K562 (cell line): ENCODE results near the gene SLX4IP. TPM values are rescaled to one million over a fixed set of nuclear protein-coding genes. Genes with fewer than 3 reads are reported as not detected.

Source experiments
- ATAC-seq: fragments of 200-7000 bp; cut with Tn5 transposase; 3 replicates; pipeline ENCODE4 v1.9.1; 2020; ENCODE audit warnings: moderate library complexity
- BruUV-seq: library from RNA; stranded (reverse); fragments of 400-500 nt; replicated peaks from 2 replicates; lab custom pipeline; 2021; lab: Mats Ljungman, UMichigan
- CTCF ChIA-PET: fragments of 300-600 bp; formaldehyde crosslinking; extraction: SDS; loops from one replicate; lab custom pipeline; 2021; ENCODE audit warnings: low intra/inter-chr PET ratio; lab: Yijun Ruan, JAX
- POLR2A ChIA-PET: fragments of 300-600, 350-650 bp; sonication (Branson Sonifier 250); formaldehyde crosslinking; extraction: SDS; loops from one replicate; lab custom pipeline; 2021; ENCODE audit warnings: antibody characterized with exemption, inconsistent platforms; lab: Yijun Ruan, JAX
- DNase-seq, 4 experiments: peaks; one replicate each; pipeline versions ENCODE4 v3.0.0 to v3.0.0-alpha.2; 2011 to 2018; ENCODE audit warnings: low spot score in 3 of 4, mixed read lengths in 3 of 4; ENCODE audit errors: extremely low read depth in 1 of 4
- FAIRE-seq: peaks from 2 replicates; lab custom pipeline; 2011; peaks lifted over from hg19 to GRCh38; lab: Jason Lieb, UNC
- H2AFZ ChIP-seq: 2 replicates; pipeline ENCODE4 v1.6.0; 2011; ENCODE audit warnings: low read depth, low read length, control low read depth, inconsistent platforms
- H3K27ac ChIP-seq: fragments of 200-600 bp; 3 replicates; pipeline ENCODE4 v1.8.0; 2011; ENCODE audit warnings: low read depth, mild to moderate bottlenecking, control low read depth, inconsistent platforms, low read length, moderate library complexity, mixed read lengths; ENCODE audit errors: extremely low read depth
- H3K27me3 ChIP-seq, 2 experiments: fragments of 300-600 bp in 1 of 2; 2 replicates in 1 of 2; 3 replicates in 1 of 2; pipeline versions ENCODE4 v1.6.0 to v1.8.0; 2011; ENCODE audit warnings: inconsistent platforms in 2 of 2, low read length in 2 of 2, mild to moderate bottlenecking in 1 of 2, mixed read lengths in 1 of 2, moderate library complexity in 1 of 2; ENCODE audit not compliant: control insufficient read depth in 2 of 2, insufficient read depth in 2 of 2
- H3K36me3 ChIP-seq: fragments of 300-600 bp; 3 replicates; pipeline ENCODE4 v1.8.0; 2011; ENCODE audit warnings: mild to moderate bottlenecking, low read length, inconsistent platforms; ENCODE audit not compliant: control insufficient read depth, insufficient read depth
- H3K4me1 ChIP-seq, 2 experiments: fragments of 200-600 bp in 1 of 2; replicated peaks in 1 of 2; 2 replicates in 1 of 2; 3 replicates in 1 of 2; pipeline versions ENCODE4 v1.5.1 to v1.8.0; 2011; ENCODE audit warnings: inconsistent platforms in 2 of 2, low read length in 2 of 2, mild to moderate bottlenecking in 1 of 2, mixed read lengths in 1 of 2, moderate library complexity in 1 of 2; ENCODE audit not compliant: control insufficient read depth in 2 of 2, insufficient read depth in 2 of 2
- H3K4me2 ChIP-seq: 2 replicates; pipeline ENCODE4 v1.6.1; 2011; ENCODE audit warnings: low read length, control low read depth, inconsistent platforms, mixed read lengths; ENCODE audit not compliant: insufficient read depth
- H3K4me3 ChIP-seq: fragments of 200-600 bp; sonication (generic), shearing (Covaris generic); 2 replicates; pipeline ENCODE4 v1.5.1; 2016; ENCODE audit warnings: control low read depth, inconsistent platforms
- H3K79me2 ChIP-seq: fragments of 200-600 bp; 3 replicates; pipeline ENCODE4 v1.8.0; 2011; ENCODE audit warnings: low read length, inconsistent platforms; ENCODE audit not compliant: control insufficient read depth, insufficient read depth
- H3K9ac ChIP-seq, 2 experiments: 2 replicates each; pipeline versions ENCODE4 v1.6.0 to v1.6.1; 2011; ENCODE audit warnings: low read depth in 2 of 2, low read length in 2 of 2, control low read depth in 1 of 2, inconsistent platforms in 1 of 2, mild to moderate bottlenecking in 1 of 2, mixed read lengths in 1 of 2; ENCODE audit not compliant: insufficient read depth in 1 of 2
- H3K9me1 ChIP-seq: one replicate; pipeline ENCODE4 v1.6.0; 2011; ENCODE audit warnings: inconsistent platforms, mild to moderate bottlenecking, low read length, moderate library complexity; ENCODE audit not compliant: control insufficient read depth, insufficient read depth
- H3K9me3 ChIP-seq: replicated peaks from 2 replicates; pipeline ENCODE4 v1.5.1; 2011; ENCODE audit warnings: low read depth, low read length, inconsistent platforms; ENCODE audit not compliant: control insufficient read depth, insufficient read depth
- H4K20me1 ChIP-seq: replicated peaks from 2 replicates; pipeline ENCODE4 v1.6.1; 2011; ENCODE audit warnings: low read length, inconsistent platforms, mixed read lengths; ENCODE audit not compliant: control insufficient read depth, insufficient read depth
- CCAR2 ChIP-seq: fragments of 200-400 bp; formaldehyde crosslinking; IDR thresholded peaks from 2 replicates; pipeline ENCODE4 v1.6.1; 2017; ENCODE audit warnings: mild to moderate bottlenecking, low read depth, low read length
- HIVEP1 ChIP-seq: fragments of 250-450 bp; sonication (Bioruptor Pico); IDR thresholded peaks from 2 replicates; pipeline ENCODE4 v1.4.0; 2020; ENCODE audit warnings: mild to moderate bottlenecking
- ZBTB1 ChIP-seq: sonication (generic); formaldehyde crosslinking; IDR thresholded peaks from 2 replicates; pipeline ENCODE4 v1.8.1; 2023; ENCODE audit warnings: missing genetic modification reagents, low read depth, mild to moderate bottlenecking, borderline replicate concordance
- WGBS: fragments of 100-300 bp; shearing (Covaris generic); methylation state at CpG from one replicate; pipeline ENCODE4 v1.1.6; 2016; ENCODE audit warnings: low coverage, mixed read lengths; ENCODE audit not compliant: insufficient coverage; ENCODE audit errors: missing lambda C conversion rate; 5-methylcytosine and 5-hydroxymethylcytosine counted together
- in situ Hi-C: fragments of 300-500 bp; cut with MboI; formaldehyde crosslinking; loops from 4 replicates; pipeline ENCODE4 v1.15.0; 2018; ENCODE audit warnings: inconsistent platforms, mixed read lengths
- intact Hi-C: fragments of 100-400 bp; cut with micrococcal nuclease; formaldehyde crosslinking; loops from 2 replicates; pipeline ENCODE4 v1.14.2; 2022
- polyA plus RNA-seq, 8 experiments: library from polyadenylated mRNA; depleted of rRNA in 4 of 8; stranded (reverse) in 5 of 8; unstranded in 3 of 8; fragments of >200 nt; fragmentation: Nextera tagmentation in 2 of 8; fragmentation: Illumina TruSeq in 1 of 8; extraction: Ambion mirVana in 2 of 8; extraction: Trizol in 1 of 8; gene quantifications; 2 replicates each; pipeline versions ENCODE4 v1.2.1 to v1.2.3, GENCODE V29; 2011 to 2014; ENCODE audit warnings: inconsistent platforms in 1 of 8, missing spikeins in 1 of 8
- total RNA-seq, 7 experiments: library from RNA; depleted of rRNA in 6 of 7; stranded (reverse); fragments of >200 nt in 6 of 7; fragmentation: Illumina TruSeq in 2 of 7; extraction: Trizol in 2 of 7; gene quantifications; 2 replicates each; pipeline versions ENCODE4 v1.2.1 to v1.2.3, GENCODE V29; 2011 to 2021; ENCODE audit warnings: low replicate concordance in 1 of 7
- TF ChIP-seq, protein P1 (sequence below): fragments of 450-650 bp; IDR thresholded peaks from 2 replicates; pipeline ENCODE4 v1.6.1; 2017; ENCODE audit warnings: antibody characterized with exemption, mild to moderate bottlenecking
- TF ChIP-seq, protein P2 (sequence below), 2 experiments: fragments of 450-650 bp; formaldehyde crosslinking in 1 of 2; IDR thresholded peaks; 2 replicates each; pipeline versions ENCODE4 v1.4.0 to v1.6.1; 2014 to 2020; ENCODE audit warnings: mild to moderate bottlenecking in 2 of 2, borderline replicate concordance in 1 of 2, low read depth in 1 of 2

Gene SLX4IP
- total and polyA plus RNA-seq, 9 of the 15 experiments (the other 6 are each of a cell fraction or from before 2014, with no cell fraction given): 1.5 to 5.9 (median 3.5) TPM

DNA sequence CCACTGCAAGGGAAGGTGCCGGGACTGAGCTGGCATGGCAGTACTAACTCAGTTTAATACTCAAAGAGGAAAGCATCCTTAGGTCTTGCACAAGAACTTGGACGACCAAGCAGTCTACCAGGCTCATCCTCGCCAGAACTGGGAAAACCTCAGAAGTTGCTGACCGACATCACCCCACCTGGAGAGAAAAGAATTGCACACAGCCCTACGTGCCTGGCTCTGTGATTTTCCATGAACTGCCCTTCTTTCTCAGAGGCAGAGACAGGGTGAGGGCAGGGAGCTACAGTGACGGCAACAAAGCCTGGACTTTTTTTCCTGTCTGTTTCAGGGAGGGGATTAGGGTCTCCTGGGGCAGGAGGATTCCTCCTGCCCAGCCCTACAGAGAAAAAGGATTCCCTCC lies 230.7 kb downstream of the SLX4IP start (continued):
- TF ChIP-seq, protein P1, sequence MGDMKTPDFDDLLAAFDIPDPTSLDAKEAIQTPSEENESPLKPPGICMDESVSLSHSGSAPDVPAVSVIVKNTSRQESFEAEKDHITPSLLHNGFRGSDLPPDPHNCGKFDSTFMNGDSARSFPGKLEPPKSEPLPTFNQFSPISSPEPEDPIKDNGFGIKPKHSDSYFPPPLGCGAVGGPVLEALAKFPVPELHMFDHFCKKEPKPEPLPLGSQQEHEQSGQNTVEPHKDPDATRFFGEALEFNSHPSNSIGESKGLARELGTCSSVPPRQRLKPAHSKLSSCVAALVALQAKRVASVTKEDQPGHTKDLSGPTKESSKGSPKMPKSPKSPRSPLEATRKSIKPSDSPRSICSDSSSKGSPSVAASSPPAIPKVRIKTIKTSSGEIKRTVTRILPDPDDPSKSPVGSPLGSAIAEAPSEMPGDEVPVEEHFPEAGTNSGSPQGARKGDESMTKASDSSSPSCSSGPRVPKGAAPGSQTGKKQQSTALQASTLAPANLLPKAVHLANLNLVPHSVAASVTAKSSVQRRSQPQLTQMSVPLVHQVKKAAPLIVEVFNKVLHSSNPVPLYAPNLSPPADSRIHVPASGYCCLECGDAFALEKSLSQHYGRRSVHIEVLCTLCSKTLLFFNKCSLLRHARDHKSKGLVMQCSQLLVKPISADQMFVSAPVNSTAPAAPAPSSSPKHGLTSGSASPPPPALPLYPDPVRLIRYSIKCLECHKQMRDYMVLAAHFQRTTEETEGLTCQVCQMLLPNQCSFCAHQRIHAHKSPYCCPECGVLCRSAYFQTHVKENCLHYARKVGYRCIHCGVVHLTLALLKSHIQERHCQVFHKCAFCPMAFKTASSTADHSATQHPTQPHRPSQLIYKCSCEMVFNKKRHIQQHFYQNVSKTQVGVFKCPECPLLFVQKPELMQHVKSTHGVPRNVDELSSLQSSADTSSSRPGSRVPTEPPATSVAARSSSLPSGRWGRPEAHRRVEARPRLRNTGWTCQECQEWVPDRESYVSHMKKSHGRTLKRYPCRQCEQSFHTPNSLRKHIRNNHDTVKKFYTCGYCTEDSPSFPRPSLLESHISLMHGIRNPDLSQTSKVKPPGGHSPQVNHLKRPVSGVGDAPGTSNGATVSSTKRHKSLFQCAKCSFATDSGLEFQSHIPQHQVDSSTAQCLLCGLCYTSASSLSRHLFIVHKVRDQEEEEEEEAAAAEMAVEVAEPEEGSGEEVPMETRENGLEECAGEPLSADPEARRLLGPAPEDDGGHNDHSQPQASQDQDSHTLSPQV: no peak

DNA sequence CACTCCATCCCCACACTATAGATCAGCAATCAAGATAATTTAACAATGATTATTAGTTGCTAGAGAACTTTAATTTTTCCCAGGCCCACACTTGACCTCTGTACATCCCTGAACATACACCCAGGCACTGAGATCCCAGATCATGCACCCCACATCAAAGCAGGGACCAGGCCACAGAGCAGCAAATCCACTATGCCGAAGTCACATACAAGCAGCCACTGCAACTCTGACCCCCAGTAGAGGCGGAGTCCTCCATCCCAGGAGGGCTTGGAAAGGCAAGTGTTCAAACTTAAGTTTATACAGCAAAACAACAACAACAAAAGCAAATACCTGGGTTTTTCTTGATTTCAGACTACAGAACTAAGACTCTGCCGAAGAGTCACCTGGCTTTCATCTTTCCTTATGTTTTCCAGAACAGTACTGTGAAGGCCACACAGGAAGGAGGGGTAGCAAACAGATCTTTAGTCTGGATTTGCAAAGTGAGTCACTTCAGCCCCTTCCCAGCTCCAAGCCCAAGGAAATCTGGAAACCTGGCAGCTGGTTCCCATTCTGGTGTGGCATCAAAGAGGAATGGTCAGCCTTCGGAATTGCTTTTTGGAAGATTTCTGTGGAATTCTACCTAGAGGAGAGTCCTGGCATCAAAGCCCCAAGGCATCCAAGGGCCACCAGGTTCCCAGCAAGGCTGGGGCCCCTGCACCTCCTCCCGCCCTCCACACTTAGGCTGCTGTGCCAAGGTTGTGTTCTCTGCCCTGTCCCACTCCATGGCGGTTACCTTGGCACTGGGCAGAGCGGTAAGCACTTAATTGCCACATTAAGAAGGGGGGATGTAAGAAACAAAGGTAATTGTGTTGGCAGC lies 231.3 kb downstream of the SLX4IP start:
- no peak overlapping the region for H2AFZ ChIP-seq
- H3K9me3 ChIP-seq: no peaks in the 10 kb centered on the region
- FAIRE-seq: no peak
- ATAC-seq: no peak
- BruUV-seq: no TSS peak
- H3K4me3 ChIP-seq: no peak overlapping the region
- POLR2A ChIA-PET: no interaction called here
- no peaks in the 10 kb centered on the region for H4K20me1 ChIP-seq
- no peak for DNase-seq
- CTCF ChIA-PET: no interaction called here
- WGBS: 0% methylated on average over 6 of the region's 7 CpGs
- H3K9ac ChIP-seq: no peak overlapping the region
- no peak overlapping the region for H3K27ac ChIP-seq
- no peaks in the 10 kb centered on the region for H3K36me3 ChIP-seq
- no peaks in the 10 kb centered on the region for H3K9me1 ChIP-seq
- peaks cover 0 to under 1% of the 10 kb centered on the region in 2 experiments; a peak in 1 of 5 replicates for H3K4me1 ChIP-seq
- peaks cover 0 to 25% of the 10 kb centered on the region in 2 experiments; a peak in 2 of 5 replicates for H3K27me3 ChIP-seq
- H3K4me2 ChIP-seq: no peak overlapping the region
- in situ Hi-C loops (no loop called here), intact Hi-C loops (no loop called here)
- H3K79me2 ChIP-seq: no peaks in the 10 kb centered on the region
- TF ChIP-seq, protein P2, sequence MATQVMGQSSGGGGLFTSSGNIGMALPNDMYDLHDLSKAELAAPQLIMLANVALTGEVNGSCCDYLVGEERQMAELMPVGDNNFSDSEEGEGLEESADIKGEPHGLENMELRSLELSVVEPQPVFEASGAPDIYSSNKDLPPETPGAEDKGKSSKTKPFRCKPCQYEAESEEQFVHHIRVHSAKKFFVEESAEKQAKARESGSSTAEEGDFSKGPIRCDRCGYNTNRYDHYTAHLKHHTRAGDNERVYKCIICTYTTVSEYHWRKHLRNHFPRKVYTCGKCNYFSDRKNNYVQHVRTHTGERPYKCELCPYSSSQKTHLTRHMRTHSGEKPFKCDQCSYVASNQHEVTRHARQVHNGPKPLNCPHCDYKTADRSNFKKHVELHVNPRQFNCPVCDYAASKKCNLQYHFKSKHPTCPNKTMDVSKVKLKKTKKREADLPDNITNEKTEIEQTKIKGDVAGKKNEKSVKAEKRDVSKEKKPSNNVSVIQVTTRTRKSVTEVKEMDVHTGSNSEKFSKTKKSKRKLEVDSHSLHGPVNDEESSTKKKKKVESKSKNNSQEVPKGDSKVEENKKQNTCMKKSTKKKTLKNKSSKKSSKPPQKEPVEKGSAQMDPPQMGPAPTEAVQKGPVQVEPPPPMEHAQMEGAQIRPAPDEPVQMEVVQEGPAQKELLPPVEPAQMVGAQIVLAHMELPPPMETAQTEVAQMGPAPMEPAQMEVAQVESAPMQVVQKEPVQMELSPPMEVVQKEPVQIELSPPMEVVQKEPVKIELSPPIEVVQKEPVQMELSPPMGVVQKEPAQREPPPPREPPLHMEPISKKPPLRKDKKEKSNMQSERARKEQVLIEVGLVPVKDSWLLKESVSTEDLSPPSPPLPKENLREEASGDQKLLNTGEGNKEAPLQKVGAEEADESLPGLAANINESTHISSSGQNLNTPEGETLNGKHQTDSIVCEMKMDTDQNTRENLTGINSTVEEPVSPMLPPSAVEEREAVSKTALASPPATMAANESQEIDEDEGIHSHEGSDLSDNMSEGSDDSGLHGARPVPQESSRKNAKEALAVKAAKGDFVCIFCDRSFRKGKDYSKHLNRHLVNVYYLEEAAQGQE (IDR thresholded peaks at IDR 0.05; ENCODE audit: borderline replicate concordance): no peak
- TF ChIP-seq, protein P2 (CRISPR knock-in tag; IDR thresholded peaks at IDR 0.05; ENCODE audit: low read depth): no peak
- no peak for TF ChIP-seq HIVEP1 (CRISPR knock-in tag)
- TF ChIP-seq CCAR2: no peak
- TF ChIP-seq ZBTB1: no peak
